Measurements from ENCODE around the gene CBARP. TPM values are rescaled to one million over a fixed set of nuclear protein-coding genes. Genes with fewer than 3 reads are reported as not detected.

The CBARP gene
- total RNA-seq, 1 donor: 1.8 TPM

DNA sequence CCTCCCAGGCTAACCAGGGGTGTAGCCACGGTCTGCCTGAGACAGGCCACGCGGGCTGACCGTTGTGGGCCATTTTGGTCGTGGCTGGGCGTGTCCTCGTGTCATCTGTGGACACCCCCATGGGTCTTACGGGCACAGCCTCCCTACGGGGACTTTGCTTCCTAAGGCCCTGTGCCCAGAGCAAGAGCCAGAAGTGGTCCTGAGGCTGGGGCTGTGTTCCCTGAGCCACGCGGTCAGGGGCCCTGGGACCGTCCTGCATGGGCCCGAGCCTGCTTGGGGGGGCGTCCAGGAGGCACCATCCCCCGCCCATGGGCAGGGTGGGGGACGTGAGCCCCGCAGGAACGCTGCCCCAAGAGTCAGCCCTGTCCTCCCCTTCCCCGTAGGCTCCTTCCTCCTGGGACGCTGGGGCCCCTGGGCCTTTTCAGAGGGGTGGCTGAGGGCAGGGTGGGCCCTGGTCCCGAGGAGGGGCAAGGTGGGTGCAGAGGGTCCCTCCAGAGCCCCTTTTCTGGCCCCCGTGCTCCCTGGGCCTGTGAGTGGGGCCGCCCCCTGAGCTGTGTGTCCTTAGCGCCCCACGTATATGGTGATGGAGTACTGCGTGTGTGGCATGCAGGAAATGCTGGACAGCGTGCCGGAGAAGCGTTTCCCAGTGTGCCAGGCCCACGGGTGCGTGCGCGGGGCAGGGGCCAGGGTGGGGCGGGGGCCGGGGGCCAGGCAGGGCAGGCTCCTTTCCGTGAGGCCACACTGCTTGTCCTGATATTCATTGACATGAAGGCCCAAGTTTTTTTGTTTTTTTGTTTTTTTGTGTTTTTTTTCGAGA is 18.8 kb downstream of the CBARP start:
- Histone ChIP-seq H3K4me3 (ENCODE audit: insufficient read depth, low read length) (no peak overlapping the region), H3K79me2 (ENCODE audit: insufficient read depth, low read length) (peaks cover 77% of the 10 kb centered on the region), H3K27me3 (ENCODE audit: insufficient read depth, low read length) (no peaks in the 10 kb centered on the region), H3K4me1 (ENCODE audit: insufficient read depth, low read length) (peaks cover 28% of the 10 kb centered on the region), H3K36me3 (ENCODE audit: insufficient read depth, low read length) (peaks cover 21% of the 10 kb centered on the region), H4K20me1 (ENCODE audit: insufficient read depth, low read length) (peaks cover 33% of the 10 kb centered on the region), H3K4me2 (ENCODE audit: insufficient read depth, low read length) (no peak overlapping the region), H3K9me3 (ENCODE audit: low read depth, low read length) (no peaks in the 10 kb centered on the region), H3K27ac (ENCODE audit: low read depth, low read length) (peak overlapping the region; percentile 51), H2AFZ (ENCODE audit: low read length) (no peak overlapping the region)
- peak; percentile 52 for DNase-seq (ENCODE audit: insufficient read length, low spot score, missing footprints)
- TF ChIP-seq, protein P1, sequence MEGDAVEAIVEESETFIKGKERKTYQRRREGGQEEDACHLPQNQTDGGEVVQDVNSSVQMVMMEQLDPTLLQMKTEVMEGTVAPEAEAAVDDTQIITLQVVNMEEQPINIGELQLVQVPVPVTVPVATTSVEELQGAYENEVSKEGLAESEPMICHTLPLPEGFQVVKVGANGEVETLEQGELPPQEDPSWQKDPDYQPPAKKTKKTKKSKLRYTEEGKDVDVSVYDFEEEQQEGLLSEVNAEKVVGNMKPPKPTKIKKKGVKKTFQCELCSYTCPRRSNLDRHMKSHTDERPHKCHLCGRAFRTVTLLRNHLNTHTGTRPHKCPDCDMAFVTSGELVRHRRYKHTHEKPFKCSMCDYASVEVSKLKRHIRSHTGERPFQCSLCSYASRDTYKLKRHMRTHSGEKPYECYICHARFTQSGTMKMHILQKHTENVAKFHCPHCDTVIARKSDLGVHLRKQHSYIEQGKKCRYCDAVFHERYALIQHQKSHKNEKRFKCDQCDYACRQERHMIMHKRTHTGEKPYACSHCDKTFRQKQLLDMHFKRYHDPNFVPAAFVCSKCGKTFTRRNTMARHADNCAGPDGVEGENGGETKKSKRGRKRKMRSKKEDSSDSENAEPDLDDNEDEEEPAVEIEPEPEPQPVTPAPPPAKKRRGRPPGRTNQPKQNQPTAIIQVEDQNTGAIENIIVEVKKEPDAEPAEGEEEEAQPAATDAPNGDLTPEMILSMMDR (IDR thresholded peaks at IDR 0.05; ENCODE audit: extremely low read depth, low read depth, low read length): no peak

DNA sequence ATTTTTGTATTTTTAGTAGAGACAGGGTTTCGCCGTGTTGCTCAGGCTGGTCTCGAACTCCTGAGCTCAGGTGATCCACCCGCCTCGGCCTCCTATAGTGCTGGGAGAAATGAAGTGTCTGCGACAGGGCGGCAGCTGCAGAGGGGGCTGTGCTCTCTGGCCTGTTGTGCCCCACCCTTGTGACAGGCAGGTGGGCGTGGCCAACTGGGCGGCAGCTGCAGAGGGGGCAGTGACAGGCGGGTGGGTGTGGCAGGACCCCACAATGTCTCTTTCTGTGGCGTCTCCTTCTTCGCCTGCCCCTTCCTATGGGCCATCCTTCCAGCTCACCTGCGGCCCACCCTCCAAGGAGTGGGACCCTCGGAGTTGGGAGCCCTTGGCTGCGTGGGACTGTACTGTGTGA is 20.4 kb downstream of the CBARP start:
- no peak overlapping the region for H3K4me3 ChIP-seq (ENCODE audit: insufficient read depth, low read length)
- H3K79me2 ChIP-seq (ENCODE audit: insufficient read depth, low read length): peaks cover 86% of the 10 kb centered on the region
- H3K27ac ChIP-seq (ENCODE audit: low read depth, low read length): no peak overlapping the region
- peaks cover 15% of the 10 kb centered on the region for H3K36me3 ChIP-seq (ENCODE audit: insufficient read depth, low read length)
- DNase-seq (ENCODE audit: insufficient read length, low spot score, missing footprints): peak; percentile 64
- peaks cover 24% of the 10 kb centered on the region for H4K20me1 ChIP-seq (ENCODE audit: insufficient read depth, low read length)
- no peaks in the 10 kb centered on the region for H3K9me3 ChIP-seq (ENCODE audit: low read depth, low read length)
- H3K27me3 ChIP-seq (ENCODE audit: insufficient read depth, low read length): no peaks in the 10 kb centered on the region
- no peak overlapping the region for H2AFZ ChIP-seq (ENCODE audit: low read length)
- peaks cover 37% of the 10 kb centered on the region for H3K4me1 ChIP-seq (ENCODE audit: insufficient read depth, low read length)
- H3K4me2 ChIP-seq (ENCODE audit: insufficient read depth, low read length): no peak overlapping the region
- TF ChIP-seq, protein P1 (IDR thresholded peaks at IDR 0.05; ENCODE audit: extremely low read depth, low read depth, low read length): no peak

DNA sequence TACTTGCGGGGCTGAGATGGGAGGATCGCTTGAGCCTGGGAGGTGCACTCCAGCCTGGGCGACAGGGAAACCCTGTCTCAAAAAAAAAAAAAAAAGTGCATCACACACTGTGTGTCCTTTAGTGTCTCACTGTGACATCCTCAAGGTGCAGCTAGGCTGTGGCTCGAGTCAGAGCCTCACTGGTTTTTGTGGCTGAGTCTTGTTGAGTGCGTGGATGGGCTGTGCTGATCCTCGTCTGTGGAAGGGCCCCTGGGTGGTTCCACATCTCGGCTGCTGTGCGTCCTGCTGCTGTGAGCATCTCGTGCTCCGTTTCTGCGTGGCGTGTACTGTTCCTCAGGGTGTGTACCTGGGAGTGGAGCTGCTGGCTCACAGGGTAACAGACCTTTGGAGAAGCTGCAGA is 21.0 kb downstream of the CBARP start:
- H3K4me2 ChIP-seq (ENCODE audit: insufficient read depth, low read length): peak overlapping the region; percentile 53

More for the DNA sequence above, 21.0 kb downstream of the CBARP start:
- DNase-seq (ENCODE audit: insufficient read length, low spot score, missing footprints): peak; percentile 89
- no peaks in the 10 kb centered on the region for H3K9me3 ChIP-seq (ENCODE audit: low read depth, low read length)
- TF ChIP-seq, protein P1 (IDR thresholded peaks at IDR 0.05; ENCODE audit: extremely low read depth, low read depth, low read length): no peak
- peaks cover 15% of the 10 kb centered on the region for H3K36me3 ChIP-seq (ENCODE audit: insufficient read depth, low read length)
- no peak overlapping the region for H3K4me3 ChIP-seq (ENCODE audit: insufficient read depth, low read length)
- H3K4me1 ChIP-seq (ENCODE audit: insufficient read depth, low read length): peaks cover 40% of the 10 kb centered on the region
- H3K79me2 ChIP-seq (ENCODE audit: insufficient read depth, low read length): peaks cover 86% of the 10 kb centered on the region
- no peak overlapping the region for H2AFZ ChIP-seq (ENCODE audit: low read length)
- H3K27ac ChIP-seq (ENCODE audit: low read depth, low read length): peak overlapping the region; percentile 90
- no peaks in the 10 kb centered on the region for H3K27me3 ChIP-seq (ENCODE audit: insufficient read depth, low read length)
- H4K20me1 ChIP-seq (ENCODE audit: insufficient read depth, low read length): peaks cover 19% of the 10 kb centered on the region

All from osteoblast (primary cell).